ENCODE data around the gene ABCA10.

DNA sequence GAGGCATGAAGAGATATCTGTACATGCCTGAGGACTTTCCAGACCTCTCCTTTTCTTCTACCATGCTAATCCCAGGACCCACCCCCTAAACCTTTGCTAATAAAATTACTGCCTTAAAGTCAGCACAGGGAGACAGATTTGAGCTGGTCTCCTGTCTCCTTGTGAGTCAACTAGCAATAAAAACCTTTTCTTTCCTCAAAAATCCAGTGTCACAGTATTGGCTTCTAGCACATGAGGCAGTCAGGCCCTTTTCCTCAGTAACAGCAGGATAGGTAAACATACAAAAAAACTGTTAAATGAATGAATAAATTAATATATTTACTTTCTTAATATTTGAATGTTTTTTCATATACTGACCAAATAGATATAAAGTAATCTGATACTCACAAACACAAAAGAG lies 41.3 kb downstream of the ABCA10 start:
- TF ChIP-seq, protein P1, sequence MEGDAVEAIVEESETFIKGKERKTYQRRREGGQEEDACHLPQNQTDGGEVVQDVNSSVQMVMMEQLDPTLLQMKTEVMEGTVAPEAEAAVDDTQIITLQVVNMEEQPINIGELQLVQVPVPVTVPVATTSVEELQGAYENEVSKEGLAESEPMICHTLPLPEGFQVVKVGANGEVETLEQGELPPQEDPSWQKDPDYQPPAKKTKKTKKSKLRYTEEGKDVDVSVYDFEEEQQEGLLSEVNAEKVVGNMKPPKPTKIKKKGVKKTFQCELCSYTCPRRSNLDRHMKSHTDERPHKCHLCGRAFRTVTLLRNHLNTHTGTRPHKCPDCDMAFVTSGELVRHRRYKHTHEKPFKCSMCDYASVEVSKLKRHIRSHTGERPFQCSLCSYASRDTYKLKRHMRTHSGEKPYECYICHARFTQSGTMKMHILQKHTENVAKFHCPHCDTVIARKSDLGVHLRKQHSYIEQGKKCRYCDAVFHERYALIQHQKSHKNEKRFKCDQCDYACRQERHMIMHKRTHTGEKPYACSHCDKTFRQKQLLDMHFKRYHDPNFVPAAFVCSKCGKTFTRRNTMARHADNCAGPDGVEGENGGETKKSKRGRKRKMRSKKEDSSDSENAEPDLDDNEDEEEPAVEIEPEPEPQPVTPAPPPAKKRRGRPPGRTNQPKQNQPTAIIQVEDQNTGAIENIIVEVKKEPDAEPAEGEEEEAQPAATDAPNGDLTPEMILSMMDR (IDR thresholded peaks at IDR 0.05; ENCODE audit: low read length): no peak
- TF ChIP-seq EZH2 (IDR thresholded peaks at IDR 0.05; ENCODE audit: borderline replicate concordance, low read length): no peak

Measured in OCI-LY1 (cell line).